K562 (cell line): ENCODE data around the gene AIFM1. TPM values are rescaled to one million over a fixed set of nuclear protein-coding genes. Genes with fewer than 3 reads are reported as not detected.
A peak's percentile ranks its signal among the peaks of the same experiment; 100 is the strongest.

Source experiments
- BRF1 ChIP-seq: IDR thresholded peaks from 3 replicates; pipeline ENCODE4 v1.6.1; 2011; ENCODE audit warnings: borderline replicate concordance, mild to moderate bottlenecking; ENCODE audit not compliant: insufficient read length; ENCODE audit errors: extremely low read depth
- CCNT2 ChIP-seq: IDR thresholded peaks from 2 replicates; pipeline ENCODE4 v1.6.1; 2011; ENCODE audit warnings: borderline replicate concordance, low read depth, mild to moderate bottlenecking, moderate library complexity, mixed read lengths, low read length; ENCODE audit not compliant: insufficient read length; ENCODE audit errors: extremely low read depth
- CEBPB ChIP-seq: fragments of 450-650 bp; IDR thresholded peaks from 2 replicates; pipeline ENCODE4 v1.6.1; 2016; ENCODE audit warnings: missing genetic modification characterization, missing compliant biosample characterization
- HDAC8 ChIP-seq: fragments of 450-650 bp; IDR thresholded peaks from 2 replicates; pipeline ENCODE4 v1.6.1; 2016; ENCODE audit warnings: mild to moderate bottlenecking, missing genetic modification characterization, moderate library complexity, missing compliant biosample characterization
- MAFK ChIP-seq: IDR thresholded peaks from 2 replicates; pipeline ENCODE4 v1.6.1; 2011; ENCODE audit warnings: low read length, improper control_type of control experiment
- NFIC ChIP-seq: fragments of 450-650 bp; IDR thresholded peaks from 2 replicates; pipeline ENCODE4 v1.6.1; 2017; ENCODE audit warnings: mild to moderate bottlenecking, inconsistent platforms
- POLR2A ChIP-seq: fragments of 450-650 bp; conservative IDR thresholded peaks from 2 replicates; pipeline ENCODE4 v1.6.1; 2016
- PRPF4 ChIP-seq: fragments of 200-400 bp; formaldehyde crosslinking; IDR thresholded peaks from one replicate; pipeline ENCODE4 v1.6.1; 2017; ENCODE audit warnings: low read length, low read depth, mild to moderate bottlenecking; ENCODE audit not compliant: insufficient read depth, poor library complexity, severe bottlenecking
- RHOXF2B ChIP-seq: fragments of 250-450 bp; sonication (Bioruptor Pico); conservative IDR thresholded peaks from 2 replicates; pipeline ENCODE4 v1.5.1; 2021
- SIN3A ChIP-seq, 2 experiments: fragments of 150-350 bp in 1 of 2; IDR thresholded peaks; 2 replicates each; pipeline ENCODE4 v1.6.1; 2011 to 2016; ENCODE audit warnings: borderline replicate concordance in 2 of 2, low read depth in 2 of 2, low read length in 2 of 2, mild to moderate bottlenecking in 2 of 2, moderate library complexity in 2 of 2; ENCODE audit not compliant: control insufficient read depth in 1 of 2
- SMARCC2 ChIP-seq: fragments of 450-650 bp; IDR thresholded peaks from 2 replicates; pipeline ENCODE4 v1.6.1; 2017; ENCODE audit warnings: antibody characterized with exemption, moderate library complexity, mild to moderate bottlenecking, low read depth
- TEAD1 ChIP-seq, 2 experiments: fragments of 450-650 bp in 1 of 2; sonication (generic) in 1 of 2; formaldehyde crosslinking; IDR thresholded peaks; 2 replicates each; pipeline versions ENCODE4 v1.4.0 to v1.8.0; 2020 to 2022; ENCODE audit warnings: mild to moderate bottlenecking in 2 of 2, missing genetic modification reagents in 1 of 2
- ZBTB8A ChIP-seq: fragments of 450-650 bp; IDR thresholded peaks from 2 replicates; pipeline ENCODE4 v1.6.1; 2018; ENCODE audit warnings: mild to moderate bottlenecking, moderate library complexity; ENCODE audit not compliant: partially characterized antibody
- ZNF133 ChIP-seq: fragments of 250-450 bp; sonication (Bioruptor Pico); IDR thresholded peaks from 2 replicates; pipeline ENCODE4 v1.4.0; 2020; ENCODE audit warnings: mild to moderate bottlenecking
- ZNF311 ChIP-seq: fragments of 250-450 bp; sonication (Bioruptor Pico); IDR thresholded peaks from 2 replicates; pipeline ENCODE4 v1.4.0; 2020; ENCODE audit warnings: mild to moderate bottlenecking, moderate library complexity
- ZNF316 ChIP-seq: fragments of 450-650 bp; IDR thresholded peaks from 2 replicates; pipeline ENCODE4 v1.6.1; 2016
- polyA plus RNA-seq, 8 experiments: library from polyadenylated mRNA; depleted of rRNA in 4 of 8; stranded (reverse) in 5 of 8; unstranded in 3 of 8; fragments of >200 nt; fragmentation: Nextera tagmentation in 2 of 8; fragmentation: Illumina TruSeq in 1 of 8; extraction: Ambion mirVana in 2 of 8; extraction: Trizol in 1 of 8; gene quantifications; 2 replicates each; pipeline versions ENCODE4 v1.2.1 to v1.2.3, GENCODE V29; 2011 to 2014; ENCODE audit warnings: inconsistent platforms in 1 of 8, missing spikeins in 1 of 8
- total RNA-seq, 7 experiments: library from RNA; depleted of rRNA in 6 of 7; stranded (reverse); fragments of >200 nt in 6 of 7; fragmentation: Illumina TruSeq in 2 of 7; extraction: Trizol in 2 of 7; gene quantifications; 2 replicates each; pipeline versions ENCODE4 v1.2.1 to v1.2.3, GENCODE V29; 2011 to 2021; ENCODE audit warnings: low replicate concordance in 1 of 7
- TF ChIP-seq, protein P1 (sequence below): fragments of 450-650 bp; IDR thresholded peaks from 2 replicates; pipeline ENCODE4 v1.6.1; 2016; ENCODE audit warnings: mild to moderate bottlenecking, moderate library complexity

The AIFM1 gene
- total and polyA plus RNA-seq, 9 of the 15 experiments (the other 6 are each of a cell fraction or from before 2014, with no cell fraction given), result 51.0 to 117 (median 91.2) TPM

DNA sequence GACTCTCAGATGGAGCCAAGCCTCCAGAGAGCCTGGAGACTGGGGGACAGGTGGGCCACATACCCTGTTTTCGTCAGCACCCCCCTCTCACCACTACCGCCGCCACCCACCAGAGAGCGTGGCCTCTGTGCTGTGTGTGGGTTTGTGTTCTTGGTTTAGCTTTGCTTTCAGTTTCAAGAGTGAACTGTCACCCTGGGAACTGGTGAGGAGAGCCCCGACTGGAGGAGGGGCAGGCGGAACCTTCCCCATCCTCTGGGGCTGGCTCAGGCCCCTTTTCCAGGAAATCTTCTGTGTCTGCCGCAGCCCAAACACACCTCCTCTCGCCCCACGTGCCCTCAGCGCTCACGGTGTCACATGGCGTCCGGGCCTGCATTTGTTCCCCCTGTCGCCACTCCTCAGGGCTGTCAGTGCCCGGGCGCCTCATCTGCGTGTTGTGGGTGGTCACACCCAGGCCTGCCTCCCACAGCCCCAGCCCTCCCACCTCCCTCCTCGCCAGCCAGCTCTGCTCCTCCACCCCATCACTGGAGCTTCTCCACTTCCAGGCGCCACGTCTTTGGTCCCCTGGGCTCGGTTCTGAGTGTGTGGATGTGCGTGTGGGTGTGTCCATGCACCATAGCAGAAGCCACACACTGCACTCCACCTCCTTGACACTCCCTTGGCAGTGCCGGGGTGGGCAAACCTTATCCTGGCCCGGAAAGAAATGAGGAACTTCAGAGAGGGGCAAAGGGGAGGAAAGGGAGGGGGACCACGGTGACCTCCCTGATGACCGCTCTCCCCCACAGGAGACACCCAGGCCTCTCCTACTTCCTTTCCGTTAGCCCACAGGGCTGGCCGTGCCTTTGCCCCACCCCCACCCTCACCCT lies 83.2 kb downstream of the AIFM1 start (continued):
- TF ChIP-seq CCNT2, result peak; percentile 24
- TF ChIP-seq ZNF311 (CRISPR knock-in tag), result no peak
- no peak for TF ChIP-seq ZNF316
- TF ChIP-seq RHOXF2B (CRISPR knock-in tag), result no peak
- no peak for TF ChIP-seq SMARCC2
- peak in 1 of 2 experiments; percentile 87; a peak in 1 of 4 replicates for TF ChIP-seq SIN3A (IDR thresholded peaks at IDR 0.05; ENCODE audit: borderline replicate concordance in 2 of 2, control insufficient read depth in 1 of 2, low read depth in 2 of 2, low read length in 2 of 2)
- TF ChIP-seq HDAC8 (tag), result no peak
- TF ChIP-seq PRPF4, result no peak
- no peak for TF ChIP-seq ZBTB8A
- TF ChIP-seq BRF1, result no peak
- TF ChIP-seq POLR2A, result no peak
- TF ChIP-seq, protein P1, sequence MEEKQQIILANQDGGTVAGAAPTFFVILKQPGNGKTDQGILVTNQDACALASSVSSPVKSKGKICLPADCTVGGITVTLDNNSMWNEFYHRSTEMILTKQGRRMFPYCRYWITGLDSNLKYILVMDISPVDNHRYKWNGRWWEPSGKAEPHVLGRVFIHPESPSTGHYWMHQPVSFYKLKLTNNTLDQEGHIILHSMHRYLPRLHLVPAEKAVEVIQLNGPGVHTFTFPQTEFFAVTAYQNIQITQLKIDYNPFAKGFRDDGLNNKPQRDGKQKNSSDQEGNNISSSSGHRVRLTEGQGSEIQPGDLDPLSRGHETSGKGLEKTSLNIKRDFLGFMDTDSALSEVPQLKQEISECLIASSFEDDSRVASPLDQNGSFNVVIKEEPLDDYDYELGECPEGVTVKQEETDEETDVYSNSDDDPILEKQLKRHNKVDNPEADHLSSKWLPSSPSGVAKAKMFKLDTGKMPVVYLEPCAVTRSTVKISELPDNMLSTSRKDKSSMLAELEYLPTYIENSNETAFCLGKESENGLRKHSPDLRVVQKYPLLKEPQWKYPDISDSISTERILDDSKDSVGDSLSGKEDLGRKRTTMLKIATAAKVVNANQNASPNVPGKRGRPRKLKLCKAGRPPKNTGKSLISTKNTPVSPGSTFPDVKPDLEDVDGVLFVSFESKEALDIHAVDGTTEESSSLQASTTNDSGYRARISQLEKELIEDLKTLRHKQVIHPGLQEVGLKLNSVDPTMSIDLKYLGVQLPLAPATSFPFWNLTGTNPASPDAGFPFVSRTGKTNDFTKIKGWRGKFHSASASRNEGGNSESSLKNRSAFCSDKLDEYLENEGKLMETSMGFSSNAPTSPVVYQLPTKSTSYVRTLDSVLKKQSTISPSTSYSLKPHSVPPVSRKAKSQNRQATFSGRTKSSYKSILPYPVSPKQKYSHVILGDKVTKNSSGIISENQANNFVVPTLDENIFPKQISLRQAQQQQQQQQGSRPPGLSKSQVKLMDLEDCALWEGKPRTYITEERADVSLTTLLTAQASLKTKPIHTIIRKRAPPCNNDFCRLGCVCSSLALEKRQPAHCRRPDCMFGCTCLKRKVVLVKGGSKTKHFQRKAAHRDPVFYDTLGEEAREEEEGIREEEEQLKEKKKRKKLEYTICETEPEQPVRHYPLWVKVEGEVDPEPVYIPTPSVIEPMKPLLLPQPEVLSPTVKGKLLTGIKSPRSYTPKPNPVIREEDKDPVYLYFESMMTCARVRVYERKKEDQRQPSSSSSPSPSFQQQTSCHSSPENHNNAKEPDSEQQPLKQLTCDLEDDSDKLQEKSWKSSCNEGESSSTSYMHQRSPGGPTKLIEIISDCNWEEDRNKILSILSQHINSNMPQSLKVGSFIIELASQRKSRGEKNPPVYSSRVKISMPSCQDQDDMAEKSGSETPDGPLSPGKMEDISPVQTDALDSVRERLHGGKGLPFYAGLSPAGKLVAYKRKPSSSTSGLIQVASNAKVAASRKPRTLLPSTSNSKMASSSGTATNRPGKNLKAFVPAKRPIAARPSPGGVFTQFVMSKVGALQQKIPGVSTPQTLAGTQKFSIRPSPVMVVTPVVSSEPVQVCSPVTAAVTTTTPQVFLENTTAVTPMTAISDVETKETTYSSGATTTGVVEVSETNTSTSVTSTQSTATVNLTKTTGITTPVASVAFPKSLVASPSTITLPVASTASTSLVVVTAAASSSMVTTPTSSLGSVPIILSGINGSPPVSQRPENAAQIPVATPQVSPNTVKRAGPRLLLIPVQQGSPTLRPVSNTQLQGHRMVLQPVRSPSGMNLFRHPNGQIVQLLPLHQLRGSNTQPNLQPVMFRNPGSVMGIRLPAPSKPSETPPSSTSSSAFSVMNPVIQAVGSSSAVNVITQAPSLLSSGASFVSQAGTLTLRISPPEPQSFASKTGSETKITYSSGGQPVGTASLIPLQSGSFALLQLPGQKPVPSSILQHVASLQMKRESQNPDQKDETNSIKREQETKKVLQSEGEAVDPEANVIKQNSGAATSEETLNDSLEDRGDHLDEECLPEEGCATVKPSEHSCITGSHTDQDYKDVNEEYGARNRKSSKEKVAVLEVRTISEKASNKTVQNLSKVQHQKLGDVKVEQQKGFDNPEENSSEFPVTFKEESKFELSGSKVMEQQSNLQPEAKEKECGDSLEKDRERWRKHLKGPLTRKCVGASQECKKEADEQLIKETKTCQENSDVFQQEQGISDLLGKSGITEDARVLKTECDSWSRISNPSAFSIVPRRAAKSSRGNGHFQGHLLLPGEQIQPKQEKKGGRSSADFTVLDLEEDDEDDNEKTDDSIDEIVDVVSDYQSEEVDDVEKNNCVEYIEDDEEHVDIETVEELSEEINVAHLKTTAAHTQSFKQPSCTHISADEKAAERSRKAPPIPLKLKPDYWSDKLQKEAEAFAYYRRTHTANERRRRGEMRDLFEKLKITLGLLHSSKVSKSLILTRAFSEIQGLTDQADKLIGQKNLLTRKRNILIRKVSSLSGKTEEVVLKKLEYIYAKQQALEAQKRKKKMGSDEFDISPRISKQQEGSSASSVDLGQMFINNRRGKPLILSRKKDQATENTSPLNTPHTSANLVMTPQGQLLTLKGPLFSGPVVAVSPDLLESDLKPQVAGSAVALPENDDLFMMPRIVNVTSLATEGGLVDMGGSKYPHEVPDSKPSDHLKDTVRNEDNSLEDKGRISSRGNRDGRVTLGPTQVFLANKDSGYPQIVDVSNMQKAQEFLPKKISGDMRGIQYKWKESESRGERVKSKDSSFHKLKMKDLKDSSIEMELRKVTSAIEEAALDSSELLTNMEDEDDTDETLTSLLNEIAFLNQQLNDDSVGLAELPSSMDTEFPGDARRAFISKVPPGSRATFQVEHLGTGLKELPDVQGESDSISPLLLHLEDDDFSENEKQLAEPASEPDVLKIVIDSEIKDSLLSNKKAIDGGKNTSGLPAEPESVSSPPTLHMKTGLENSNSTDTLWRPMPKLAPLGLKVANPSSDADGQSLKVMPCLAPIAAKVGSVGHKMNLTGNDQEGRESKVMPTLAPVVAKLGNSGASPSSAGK, result peak; percentile 77
- no peak for TF ChIP-seq CEBPB (tag)
- TF ChIP-seq MAFK, result no peak
- TF ChIP-seq NFIC, result no peak
- 0 out of 4 replicates have a peak, but pooled peaks of 1 of the 2 experiments have one; percentile 13 for TF ChIP-seq TEAD1 (CRISPR knock-in tag; IDR thresholded peaks at IDR 0.05)
- TF ChIP-seq ZNF133 (CRISPR knock-in tag), result no peak
